Right lobe of liver (tissue), 4 donors: Measurements from ENCODE around the gene HSPA5.

ENCODE experiments used
- CTCF ChIP-seq, 4 donors: fragments of 200-600 bp in 3 of 4; fragments of 450-650 bp in 1 of 4; IDR thresholded peaks; one replicate each; pipeline versions ENCODE4 v1.5.1 to v1.8.0; 2016 to 2022; ENCODE audit warnings: antibody characterized with exemption in 4 of 4, mild to moderate bottlenecking in 2 of 4
- POLR2A ChIP-seq: fragments of 450-650 bp; IDR thresholded peaks from one replicate; pipeline ENCODE4 v1.6.1; 2017; ENCODE audit warnings: antibody characterized with exemption, mild to moderate bottlenecking
- donor health status: DM: no; HTN: no; CAD: no.
- donor health status: DM: no; HTN: no; CAD: no.
- donor health status: DM: no; HTN: yes; CAD: no.

- TF ChIP-seq CTCF (IDR thresholded peaks at IDR 0.05) (no peak), POLR2A (no peak)
Measured at GRCh38 chr9:125233678-125234077, 7.5 kb downstream of the HSPA5 start.
